NT2/D1 (cell line): ENCODE measurements around the gene HOXD10.

Experiments
- DNase-seq: peaks from one replicate; pipeline ENCODE4 v3.0.0-alpha.2; 2011; ENCODE audit warnings: low read depth, low spot score
- H3K27me3 ChIP-seq: 2 replicates; pipeline ENCODE4 v1.6.0; 2011; ENCODE audit warnings: mild to moderate bottlenecking; ENCODE audit not compliant: insufficient read length, insufficient read depth
- H3K36me3 ChIP-seq: 2 replicates; pipeline ENCODE4 v1.6.1; 2011; ENCODE audit warnings: mild to moderate bottlenecking, low read length, mixed read lengths; ENCODE audit not compliant: insufficient read depth, insufficient read length
- H3K4me1 ChIP-seq: 2 replicates; pipeline ENCODE4 v1.5.1; 2011; ENCODE audit not compliant: insufficient read depth, insufficient read length
- H3K4me3 ChIP-seq: 2 replicates; pipeline ENCODE4 v1.5.1; 2011; ENCODE audit warnings: low read depth; ENCODE audit not compliant: insufficient read length
- H3K9ac ChIP-seq: 2 replicates; pipeline ENCODE4 v1.6.0; 2011; ENCODE audit warnings: low read depth; ENCODE audit not compliant: insufficient read length
- H3K9me3 ChIP-seq: 2 replicates; pipeline ENCODE4 v1.5.1; 2011; ENCODE audit warnings: mild to moderate bottlenecking, low read length; ENCODE audit not compliant: insufficient read depth
- SUZ12 ChIP-seq: IDR thresholded peaks from 2 replicates; pipeline ENCODE4 v1.6.1; 2011; ENCODE audit not compliant: insufficient read length, insufficient read depth; ENCODE audit errors: extremely low read depth
- YY1 ChIP-seq: IDR thresholded peaks from 2 replicates; pipeline ENCODE4 v1.6.1; 2011; ENCODE audit not compliant: insufficient read length, insufficient read depth
- ZNF274 ChIP-seq: IDR thresholded peaks from 2 replicates; pipeline ENCODE4 v1.6.1; 2011; ENCODE audit warnings: mild to moderate bottlenecking, low read depth, low read length

Gene HOXD10

GRCh38 chr2:176114120-176114929 is 2.3 kb upstream of the HOXD10 start:
- peaks cover 99% of the 10 kb centered on the region for H3K27me3 ChIP-seq

GRCh38 chr2:176114930-176115625 is 1.5 kb upstream of the HOXD10 start:
- TF ChIP-seq YY1 (no peak), SUZ12 (no peak), ZNF274 (no peak)
- Histone ChIP-seq H3K9me3 (peaks cover 10% of the 10 kb centered on the region; the same call in 1 of the 2 replicates), H3K9ac (no peak overlapping the region), H3K4me3 (no peak overlapping the region), H3K4me1 (peaks cover 2% of the 10 kb centered on the region), H3K36me3 (peaks cover 15% of the 10 kb centered on the region), H3K27me3 (peaks cover 99% of the 10 kb centered on the region)
- DNase-seq: no peak

More at GRCh38 chr2:176114120-176114929, 2.3 kb upstream of the HOXD10 start:
- peaks cover 15% of the 10 kb centered on the region for H3K36me3 ChIP-seq
- H3K9me3 ChIP-seq: peaks cover 10% of the 10 kb centered on the region; the same call in 1 of the 2 replicates
- H3K4me1 ChIP-seq: peaks cover 2% of the 10 kb centered on the region
- no peak for TF ChIP-seq YY1
- no peak overlapping the region for H3K4me3 ChIP-seq
- H3K9ac ChIP-seq: no peak overlapping the region
- DNase-seq: no peak

GRCh38 chr2:176117162-176117822 is 714 bp downstream of the HOXD10 start:
- no peak for TF ChIP-seq YY1
- TF ChIP-seq ZNF274: no peak
- TF ChIP-seq SUZ12: no peak
- H3K4me3 ChIP-seq: no peak overlapping the region
- peaks cover 99% of the 10 kb centered on the region for H3K27me3 ChIP-seq

GRCh38 chr2:176117823-176118371 is 1.3 kb downstream of the HOXD10 start:
- Histone ChIP-seq H3K36me3 (peaks cover 9% of the 10 kb centered on the region), H3K9me3 (peaks cover 10% of the 10 kb centered on the region; the same call in 1 of the 2 replicates), H3K9ac (no peak overlapping the region), H3K27me3 (peaks cover 99% of the 10 kb centered on the region), H3K4me1 (peaks cover 5% of the 10 kb centered on the region), H3K4me3 (no peak overlapping the region)
- no peak for DNase-seq
- TF ChIP-seq YY1: no peak
- no peak for TF ChIP-seq SUZ12

More at GRCh38 chr2:176117162-176117822, 714 bp downstream of the HOXD10 start:
- H3K9ac ChIP-seq: no peak overlapping the region
- no peak for DNase-seq
- H3K36me3 ChIP-seq: peaks cover 9% of the 10 kb centered on the region
- H3K9me3 ChIP-seq: peaks cover 10% of the 10 kb centered on the region; the same call in 1 of the 2 replicates
- H3K4me1 ChIP-seq: peaks cover 5% of the 10 kb centered on the region

GRCh38 chr2:176118601-176119339 is 2.2 kb downstream of the HOXD10 start:
- DNase-seq: no peak
- peak overlapping the region; percentile 36 for H3K9ac ChIP-seq
- TF ChIP-seq YY1 (no peak), ZNF274 (no peak), SUZ12 (no peak)
- no peak overlapping the region for H3K4me3 ChIP-seq
- H3K27me3 ChIP-seq: peaks cover 99% of the 10 kb centered on the region
- peaks cover 10% of the 10 kb centered on the region; the same call in 1 of the 2 replicates for H3K9me3 ChIP-seq
- peaks cover 9% of the 10 kb centered on the region for H3K36me3 ChIP-seq
- peaks cover 5% of the 10 kb centered on the region for H3K4me1 ChIP-seq

- DNase-seq: no peak
- H3K9me3 ChIP-seq: peaks cover 10% of the 10 kb centered on the region; the same call in 1 of the 2 replicates
- H3K4me3 ChIP-seq: no peak overlapping the region
- no peak for TF ChIP-seq SUZ12
- no peak for TF ChIP-seq YY1
- TF ChIP-seq ZNF274: no peak
- peaks cover 9% of the 10 kb centered on the region for H3K36me3 ChIP-seq
- peaks cover 99% of the 10 kb centered on the region for H3K27me3 ChIP-seq
- no peak overlapping the region for H3K9ac ChIP-seq
- peaks cover 5% of the 10 kb centered on the region for H3K4me1 ChIP-seq
Observed at GRCh38 chr2:176120364-176121189, 4.0 kb downstream of the HOXD10 start.
